Epithelial cell of proximal tubule (primary cell): ENCODE data around the gene SLC17A2. TPM values are rescaled to one million over a fixed set of nuclear protein-coding genes. Genes with fewer than 3 reads are reported as not detected.
A peak's percentile ranks its signal among the peaks of the same experiment; 100 is the strongest.

Source experiments
- DNase-seq: peaks from one replicate; pipeline ENCODE4 v3.0.0-alpha.2; 2011; ENCODE audit warnings: low read depth
- H3K4me3 ChIP-seq: 2 replicates; pipeline ENCODE4 v1.5.1; 2011; ENCODE audit warnings: low read depth, mild to moderate bottlenecking, low read length
- CTCF ChIP-seq: conservative IDR thresholded peaks from 2 replicates; pipeline ENCODE4 v1.5.1; 2012; ENCODE audit warnings: low read depth, mild to moderate bottlenecking, low read length
- total RNA-seq: library from RNA; depleted of rRNA; stranded (reverse); fragments of >200 nt; gene quantifications from 2 replicates; pipeline ENCODE4 v1.2.3, GENCODE V29; 2015

The SLC17A2 gene
- total RNA-seq, 1 donor from 2014 or later: not detected

GRCh38 chr6:25960734-25961133, 30.2 kb upstream of the SLC17A2 start:
- H3K4me3 ChIP-seq: no peak overlapping the region
- DNase-seq: no peak
- TF ChIP-seq CTCF: no peak

DNA sequence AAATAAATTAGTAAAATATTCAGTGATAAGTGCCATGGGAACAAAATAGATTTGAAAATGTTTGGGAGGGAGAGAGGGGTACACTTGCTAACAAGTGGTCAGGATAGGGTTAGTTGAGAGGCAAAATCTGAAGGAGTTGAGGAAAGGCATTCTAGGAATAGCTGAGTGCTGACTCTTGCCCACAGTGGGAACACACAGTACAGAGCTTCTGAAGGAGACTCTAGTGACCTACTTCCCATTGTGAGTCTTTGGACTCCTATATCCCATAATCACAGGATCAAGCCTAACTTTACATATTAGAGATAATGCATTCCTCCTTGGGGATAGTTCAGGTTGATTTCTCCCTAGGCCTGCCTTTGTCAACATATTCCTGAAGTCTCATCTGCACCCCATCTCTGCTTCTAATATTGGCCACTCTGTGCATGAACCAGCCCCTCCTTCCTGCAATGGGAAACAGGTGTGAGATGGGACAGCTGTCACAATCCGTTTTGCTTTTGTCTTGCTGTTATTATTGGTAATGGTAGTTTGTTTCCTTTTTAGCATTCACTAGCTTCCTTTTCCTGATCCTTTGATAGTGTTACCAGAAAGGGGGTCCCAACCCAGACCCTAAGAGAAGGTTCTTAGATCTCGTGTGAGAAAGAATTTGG, 29.5 kb upstream of the SLC17A2 start:
- no peak for TF ChIP-seq CTCF
- no peak for DNase-seq
- H3K4me3 ChIP-seq: no peak overlapping the region

- DNase-seq: no peak
- no peak overlapping the region for H3K4me3 ChIP-seq
- TF ChIP-seq CTCF: no peak
These were observed 28.2 kb upstream of the SLC17A2 start for GRCh38 chr6:25958700-25959162.

- H3K4me3 ChIP-seq: peak overlapping the region; percentile 28
- TF ChIP-seq CTCF: no peak
- no peak for DNase-seq
These were observed 25.7 kb upstream of the SLC17A2 start for GRCh38 chr6:25956226-25956625.

- no peak for TF ChIP-seq CTCF
- H3K4me3 ChIP-seq: no peak overlapping the region
- DNase-seq: no peak
These were observed 24.3 kb upstream of the SLC17A2 start for GRCh38 chr6:25954756-25955155.

GRCh38 chr6:25953733-25954132, 23.2 kb upstream of the SLC17A2 start:
- no peak overlapping the region for H3K4me3 ChIP-seq
- no peak for TF ChIP-seq CTCF
- DNase-seq: no peak

- no peak overlapping the region for H3K4me3 ChIP-seq
- DNase-seq: no peak
- no peak for TF ChIP-seq CTCF
These were observed 22.0 kb upstream of the SLC17A2 start for GRCh38 chr6:25952535-25952934.
